GM10266 (cell line): ENCODE results near the gene KRTAP4-4.
"Not testable (repeated sequence)": the region's sequence is repeated elsewhere in the genome, so short reads cannot be mapped to it uniquely, and the experiment has no call there.

Source experiments
- DNase-seq: peaks from one replicate; pipeline ENCODE4 v3.0.0; 2012; ENCODE audit errors: extremely low spot score
- CTCF ChIP-seq: IDR thresholded peaks from 2 replicates; pipeline ENCODE4 v1.5.1; 2012; ENCODE audit warnings: mild to moderate bottlenecking, low read depth; ENCODE audit not compliant: control insufficient read depth, insufficient read depth; ENCODE audit errors: missing control alignments

Gene KRTAP4-4

GRCh38 chr17:41147531-41148204 lies 12.9 kb downstream of the KRTAP4-4 start:
- no peak for DNase-seq

GRCh38 chr17:41145261-41145660 lies 15.3 kb downstream of the KRTAP4-4 start:
- no peak for DNase-seq
- TF ChIP-seq CTCF = no peak

More at GRCh38 chr17:41147531-41148204, 12.9 kb downstream of the KRTAP4-4 start:
- TF ChIP-seq CTCF = no peak

GRCh38 chr17:41144846-41145245 lies 15.7 kb downstream of the KRTAP4-4 start:
- DNase-seq = no peak
- no peak for TF ChIP-seq CTCF

- TF ChIP-seq CTCF = no peak
- DNase-seq = no peak
These were observed 19.2 kb downstream of the KRTAP4-4 start for GRCh38 chr17:41141361-41141760.

- DNase-seq = no peak
- no peak for TF ChIP-seq CTCF
These were observed 20.0 kb downstream of the KRTAP4-4 start, which contains the start of gene KRTAP4-6 for GRCh38 chr17:41140360-41141131. Gene KRTAP4-6 (minus strand): TSS chr17:41140544. CDS start chr17:41140487, 57 bp downstream.

GRCh38 chr17:41139865-41140264 lies 20.7 kb downstream of the KRTAP4-4 start:
- not testable (repeated sequence) for DNase-seq

GRCh38 chr17:41133880-41134735 lies 26.4 kb downstream of the KRTAP4-4 start:
- DNase-seq = no peak
- no peak for TF ChIP-seq CTCF
